Esophagus squamous epithelium (tissue), 5 donors: Measurements from ENCODE around the gene TCF12. TPM values are rescaled to one million over a fixed set of nuclear protein-coding genes. Genes with fewer than 3 reads are reported as not detected.

Source experiments
- DNase-seq: peaks from one replicate; lab custom pipeline; 2025; lab: John Stamatoyannopoulos, UW
- H3K27ac ChIP-seq, 4 donors: fragments of 200-600 bp; sonication (generic); one replicate each; pipeline ENCODE4 v1.5.1; 2016 to 2019; ENCODE audit warnings: mild to moderate bottlenecking in 1 of 4
- H3K27me3 ChIP-seq, 4 donors: fragments of 200-600 bp; sonication (generic); 1 replicate in 3 of 4; 2 replicates in 1 of 4; pipeline versions ENCODE4 v1.5.1 to v1.6.0; 2017 to 2021; ENCODE audit warnings: antibody characterized with exemption in 1 of 4
- H3K36me3 ChIP-seq, 3 donors: fragments of 200-600 bp; sonication (generic); one replicate each; pipeline ENCODE4 v1.5.1; 2016 to 2019
- H3K4me1 ChIP-seq, 3 donors: fragments of 200-600 bp; sonication (generic); one replicate each; pipeline ENCODE4 v1.5.1; 2017 to 2019
- H3K4me3 ChIP-seq, 4 donors: fragments of 200-600 bp; sonication (generic); 1 replicate in 3 of 4; 2 replicates in 1 of 4; pipeline ENCODE4 v1.5.1; 2016 to 2019; ENCODE audit warnings: mild to moderate bottlenecking in 2 of 4, moderate library complexity in 1 of 4
- H3K9me3 ChIP-seq, 3 donors: fragments of 200-600 bp; sonication (generic); one replicate each; pipeline ENCODE4 v1.5.1; 2016 to 2019
- POLR2A ChIP-seq, 4 donors: fragments of 450-650 bp; IDR thresholded peaks; one replicate each; pipeline ENCODE4 v1.6.1; 2017; ENCODE audit warnings: antibody characterized with exemption in 4 of 4, mild to moderate bottlenecking in 4 of 4, moderate library complexity in 3 of 4
- WGBS, 2 donors: methylation state at CpG; one replicate each; pipeline ENCODE4 v1.1.5; 2018; 5-methylcytosine and 5-hydroxymethylcytosine counted together
- intact Hi-C: fragments of 100-400 bp; cut with DNase I; formaldehyde crosslinking; loops from one replicate; pipeline ENCODE4 v1.15.0; 2022
- total RNA-seq, 4 donors: library from RNA; depleted of rRNA; stranded (reverse); fragments of >200 nt; gene quantifications; one replicate each; pipeline ENCODE4 v1.1.0, GENCODE V29; 2016
- TF ChIP-seq, protein P1 (sequence below), 6 experiments: fragments of 450-650 bp in 4 of 6; fragments of 200-600 bp in 2 of 6; sonication (generic) in 2 of 6; IDR thresholded peaks; one replicate each; pipeline ENCODE4 v1.5.1; 2016 to 2019; ENCODE audit warnings: antibody characterized with exemption in 6 of 6, mild to moderate bottlenecking in 4 of 6, moderate library complexity in 4 of 6
- donor health status: DM: yes; HTN: yes; CAD: no.

The TCF12 gene
- total RNA-seq, 4 donors from 2014 or later: 28.5 to 90.4 (median 51.3) TPM

GRCh38 chr15:57059026-57059660 lies 140.7 kb downstream of the TCF12 start:
- Histone ChIP-seq H3K4me3 (no peak overlapping the region), H3K36me3 (no peaks in the 10 kb centered on the region), H3K4me1 (peaks cover 0 to 20% (median 6%) of the 10 kb centered on the region in 3 donors), H3K27ac (no peak overlapping the region), H3K9me3 (no peaks in the 10 kb centered on the region), H3K27me3 (no peaks in the 10 kb centered on the region)
- WGBS, 2 donors: 87 to 97% methylated on average over 2 of the region's 2 CpGs
- intact Hi-C loops: no loop called here
- TF ChIP-seq POLR2A (IDR thresholded peaks at IDR 0.05): no peak
- TF ChIP-seq, protein P1, sequence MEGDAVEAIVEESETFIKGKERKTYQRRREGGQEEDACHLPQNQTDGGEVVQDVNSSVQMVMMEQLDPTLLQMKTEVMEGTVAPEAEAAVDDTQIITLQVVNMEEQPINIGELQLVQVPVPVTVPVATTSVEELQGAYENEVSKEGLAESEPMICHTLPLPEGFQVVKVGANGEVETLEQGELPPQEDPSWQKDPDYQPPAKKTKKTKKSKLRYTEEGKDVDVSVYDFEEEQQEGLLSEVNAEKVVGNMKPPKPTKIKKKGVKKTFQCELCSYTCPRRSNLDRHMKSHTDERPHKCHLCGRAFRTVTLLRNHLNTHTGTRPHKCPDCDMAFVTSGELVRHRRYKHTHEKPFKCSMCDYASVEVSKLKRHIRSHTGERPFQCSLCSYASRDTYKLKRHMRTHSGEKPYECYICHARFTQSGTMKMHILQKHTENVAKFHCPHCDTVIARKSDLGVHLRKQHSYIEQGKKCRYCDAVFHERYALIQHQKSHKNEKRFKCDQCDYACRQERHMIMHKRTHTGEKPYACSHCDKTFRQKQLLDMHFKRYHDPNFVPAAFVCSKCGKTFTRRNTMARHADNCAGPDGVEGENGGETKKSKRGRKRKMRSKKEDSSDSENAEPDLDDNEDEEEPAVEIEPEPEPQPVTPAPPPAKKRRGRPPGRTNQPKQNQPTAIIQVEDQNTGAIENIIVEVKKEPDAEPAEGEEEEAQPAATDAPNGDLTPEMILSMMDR (IDR thresholded peaks at IDR 0.05): no peak
- DNase-seq: no peak

GRCh38 chr15:57060799-57061198 lies 142.4 kb downstream of the TCF12 start:
- Histone ChIP-seq H3K36me3 (no peaks in the 10 kb centered on the region), H3K9me3 (no peaks in the 10 kb centered on the region), H3K4me1 (peaks cover 0 to 16% (median 6%) of the 10 kb centered on the region in 3 donors), H3K27me3 (no peaks in the 10 kb centered on the region), H3K4me3 (no peak overlapping the region), H3K27ac (no peak overlapping the region)
- TF ChIP-seq, protein P1 (IDR thresholded peaks at IDR 0.05): no peak
- no peak for DNase-seq
- intact Hi-C loops: no loop called here
- 13 to 19% methylated on average over 2 of the region's 2 CpGs for WGBS, 2 donors

- H3K27ac ChIP-seq: no peak overlapping the region
- no peak for DNase-seq
- WGBS, 2 donors: 94 to 95% methylated on average over 2 of the region's 2 CpGs
- H3K9me3 ChIP-seq: no peaks in the 10 kb centered on the region
- intact Hi-C loops: no loop called here
- peaks cover 0 to 16% (median 6%) of the 10 kb centered on the region in 3 donors for H3K4me1 ChIP-seq
- TF ChIP-seq POLR2A (IDR thresholded peaks at IDR 0.05): no peak
- TF ChIP-seq, protein P1 (IDR thresholded peaks at IDR 0.05): no peak
- H3K4me3 ChIP-seq: no peak overlapping the region
- H3K27me3 ChIP-seq: no peaks in the 10 kb centered on the region
- no peaks in the 10 kb centered on the region for H3K36me3 ChIP-seq
These were observed 142.8 kb downstream of the TCF12 start for GRCh38 chr15:57061281-57061680.

DNA sequence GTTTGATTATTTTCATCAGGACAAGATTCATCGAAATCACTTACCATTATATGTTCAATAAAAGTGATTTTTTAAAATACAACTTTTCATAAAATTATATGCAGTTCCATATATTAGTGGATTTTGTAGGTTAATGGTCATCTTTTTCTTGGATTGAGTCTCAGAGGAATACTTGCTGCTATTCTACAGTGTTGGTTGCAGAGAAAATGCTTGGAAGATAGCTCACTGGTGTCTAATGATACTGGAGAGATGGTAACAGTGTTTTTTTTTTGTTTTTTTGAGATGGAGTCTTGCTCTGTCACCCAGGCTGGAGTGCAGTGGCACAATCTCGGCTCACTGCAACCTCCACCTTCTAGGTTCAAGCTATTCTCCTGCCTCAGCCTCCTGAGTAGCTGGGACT lies 143.3 kb downstream of the TCF12 start:
- Histone ChIP-seq H3K27ac (no peak overlapping the region), H3K4me1 (peaks cover 0 to 16% (median 6%) of the 10 kb centered on the region in 3 donors), H3K36me3 (no peaks in the 10 kb centered on the region), H3K27me3 (no peaks in the 10 kb centered on the region), H3K4me3 (no peak overlapping the region), H3K9me3 (no peaks in the 10 kb centered on the region)
- WGBS, 2 donors: 93 to 96% methylated on average over 2 of the region's 2 CpGs
- no peak for TF ChIP-seq POLR2A (IDR thresholded peaks at IDR 0.05)
- TF ChIP-seq, protein P1 (IDR thresholded peaks at IDR 0.05): no peak
- DNase-seq: no peak
- intact Hi-C loops: no loop called here

- TF ChIP-seq POLR2A (IDR thresholded peaks at IDR 0.05): no peak
- TF ChIP-seq, protein P1 (IDR thresholded peaks at IDR 0.05): no peak
- Histone ChIP-seq H3K4me1 (peaks cover 0 to 6% (median 0%) of the 10 kb centered on the region in 3 donors), H3K9me3 (no peaks in the 10 kb centered on the region), H3K27me3 (no peaks in the 10 kb centered on the region), H3K36me3 (no peaks in the 10 kb centered on the region), H3K27ac (no peak overlapping the region), H3K4me3 (no peak overlapping the region)
- no peak for DNase-seq
- intact Hi-C loops: no loop called here
These were observed 145.6 kb downstream of the TCF12 start for GRCh38 chr15:57064033-57064432.
